GM12891 (cell line): Measurements from ENCODE around the gene ZNF230.
A peak's percentile ranks its signal among the peaks of the same experiment; 100 is the strongest.

Experiments used
- DNase-seq: peaks from one replicate; pipeline ENCODE4 v3.0.0; 2011; ENCODE audit warnings: low spot score; ENCODE audit not compliant: insufficient read length
- FAIRE-seq: peaks from 2 replicates; lab custom pipeline; 2011; peaks lifted over from hg19 to GRCh38; lab: Jason Lieb, UNC
- PAX5 ChIP-seq: IDR thresholded peaks from 2 replicates; pipeline ENCODE4 v1.6.1; 2011; ENCODE audit warnings: low read length, moderate library complexity, mild to moderate bottlenecking; ENCODE audit not compliant: insufficient read depth, severe bottlenecking
- POLR2A ChIP-seq: IDR thresholded peaks from 2 replicates; pipeline ENCODE4 v1.6.1; 2011; ENCODE audit warnings: low read depth, low read length, control low read depth
- POLR2AphosphoS5 ChIP-seq: IDR thresholded peaks from 2 replicates; pipeline ENCODE4 v1.6.1; 2011; ENCODE audit warnings: low read depth, low read length, control low read depth
- POU2F2 ChIP-seq: IDR thresholded peaks from 2 replicates; pipeline ENCODE4 v1.6.1; 2011; ENCODE audit warnings: low read depth, mild to moderate bottlenecking, control low read depth, low read length, moderate library complexity
- SPI1 ChIP-seq: IDR thresholded peaks from 2 replicates; pipeline ENCODE4 v1.6.1; 2011; ENCODE audit warnings: low read depth, low read length, control low read depth
- TAF1 ChIP-seq: IDR thresholded peaks from 2 replicates; pipeline ENCODE4 v1.6.1; 2011; ENCODE audit warnings: low read depth, low read length, control low read depth

ZNF230 gene

GRCh38 chr19:43984687-43985000 lies 18.1 kb upstream of the ZNF230 start:
- DNase-seq (no peak), FAIRE-seq (no peak)
- no peak for TF ChIP-seq SPI1
- TF ChIP-seq POU2F2: no peak
- no peak for TF ChIP-seq POLR2A
- no peak for TF ChIP-seq TAF1
- TF ChIP-seq POLR2AphosphoS5: no peak
- no peak for TF ChIP-seq PAX5

- FAIRE-seq (no peak), DNase-seq (no peak)
- TF ChIP-seq POLR2A (no peak), POLR2AphosphoS5 (no peak), SPI1 (no peak), POU2F2 (no peak), PAX5 (no peak)
Observed at GRCh38 chr19:43997631-43998290, 5.0 kb upstream of the ZNF230 start.

GRCh38 chr19:44002212-44002565 lies 568 bp upstream of the ZNF230 start:
- no peak for FAIRE-seq
- TF ChIP-seq POLR2AphosphoS5: no peak
- no peak for TF ChIP-seq POU2F2
- no peak for TF ChIP-seq POLR2A
- TF ChIP-seq PAX5: no peak
- no peak for TF ChIP-seq SPI1
- no peak for TF ChIP-seq TAF1
- DNase-seq: no peak

- FAIRE-seq (peak; percentile 64), DNase-seq (no peak)
- TF ChIP-seq POLR2A (no peak), POLR2AphosphoS5 (no peak)
Observed at GRCh38 chr19:44003461-44004009, 778 bp downstream of the ZNF230 start.

- no peak for TF ChIP-seq SPI1
- no peak for TF ChIP-seq POLR2A
- TF ChIP-seq POU2F2: no peak
- no peak for TF ChIP-seq POLR2AphosphoS5
- TF ChIP-seq TAF1: no peak
- TF ChIP-seq PAX5: no peak
- DNase-seq (no peak), FAIRE-seq (no peak)
Observed at GRCh38 chr19:44005973-44006372, 3.2 kb downstream of the ZNF230 start.

- FAIRE-seq: no peak
- no peak for DNase-seq
- TF ChIP-seq POLR2AphosphoS5 (no peak), POU2F2 (no peak)
Observed at GRCh38 chr19:44007473-44007872, 4.7 kb downstream of the ZNF230 start.

- FAIRE-seq: no peak
- no peak for TF ChIP-seq TAF1
- TF ChIP-seq POLR2A: no peak
- TF ChIP-seq SPI1: no peak
- no peak for TF ChIP-seq POLR2AphosphoS5
- DNase-seq: no peak
Observed at GRCh38 chr19:44010468-44010867, 7.7 kb downstream of the ZNF230 start.

- DNase-seq: no peak
- FAIRE-seq: no peak
- TF ChIP-seq POLR2AphosphoS5: no peak
- TF ChIP-seq PAX5: no peak
Observed at GRCh38 chr19:44019498-44019897, 16.7 kb downstream of the ZNF230 start.

GRCh38 chr19:44021221-44021620 lies 18.5 kb downstream of the ZNF230 start:
- no peak for FAIRE-seq
- no peak for TF ChIP-seq TAF1
- TF ChIP-seq SPI1: no peak
- TF ChIP-seq POU2F2: no peak
- no peak for TF ChIP-seq PAX5
- TF ChIP-seq POLR2A: no peak
- no peak for TF ChIP-seq POLR2AphosphoS5
- no peak for DNase-seq

- no peak for TF ChIP-seq POU2F2
- TF ChIP-seq TAF1: no peak
- no peak for TF ChIP-seq SPI1
- TF ChIP-seq PAX5: no peak
- no peak for TF ChIP-seq POLR2A
- no peak for TF ChIP-seq POLR2AphosphoS5
- peak; percentile 89 for FAIRE-seq
- no peak for DNase-seq
Observed at GRCh38 chr19:44024900-44025216, 22.1 kb downstream of the ZNF230 start.
